ENCODE results near the gene PALLD. TPM values are rescaled to one million over a fixed set of nuclear protein-coding genes. Genes with fewer than 3 reads are reported as not detected.

PALLD gene
- total RNA-seq, 1 donor from 2014 or later, result 16.4 TPM

- no peak for DNase-seq (ENCODE audit: low spot score)
- no peak for TF ChIP-seq CTCF (IDR thresholded peaks at IDR 0.05; ENCODE audit: unreplicated experiment)
- Mint-ChIP-seq H3K4me1 (ENCODE audit: unreplicated experiment) (no peaks in the 10 kb centered on the region), H3K4me3 (ENCODE audit: unreplicated experiment) (no peak overlapping the region), H3K27ac (ENCODE audit: unreplicated experiment) (no peak overlapping the region), H3K9me3 (ENCODE audit: unreplicated experiment) (no peaks in the 10 kb centered on the region), H3K36me3 (ENCODE audit: low read depth, unreplicated experiment) (no peaks in the 10 kb centered on the region), H3K27me3 (ENCODE audit: unreplicated experiment) (no peaks in the 10 kb centered on the region)
These were observed 31.5 kb downstream of the PALLD start for GRCh38 chr4:168528131-168528949.

GRCh38 chr4:168529257-168529656, 32.4 kb downstream of the PALLD start:
- Mint-ChIP-seq H3K27ac (ENCODE audit: unreplicated experiment) (no peak overlapping the region), H3K4me3 (ENCODE audit: unreplicated experiment) (no peak overlapping the region), H3K9me3 (ENCODE audit: unreplicated experiment) (no peaks in the 10 kb centered on the region), H3K36me3 (ENCODE audit: low read depth, unreplicated experiment) (no peaks in the 10 kb centered on the region), H3K27me3 (ENCODE audit: unreplicated experiment) (no peaks in the 10 kb centered on the region), H3K4me1 (ENCODE audit: unreplicated experiment) (no peaks in the 10 kb centered on the region)
- DNase-seq (ENCODE audit: low spot score), result no peak
- TF ChIP-seq CTCF (IDR thresholded peaks at IDR 0.05; ENCODE audit: unreplicated experiment), result no peak

- no peak overlapping the region for H3K4me3 Mint-ChIP-seq (ENCODE audit: unreplicated experiment)
- H3K4me1 Mint-ChIP-seq (ENCODE audit: unreplicated experiment), result peaks cover 5% of the 10 kb centered on the region
- no peaks in the 10 kb centered on the region for H3K27me3 Mint-ChIP-seq (ENCODE audit: unreplicated experiment)
- no peak for DNase-seq (ENCODE audit: low spot score)
- H3K27ac Mint-ChIP-seq (ENCODE audit: unreplicated experiment), result no peak overlapping the region
- no peak for TF ChIP-seq CTCF (IDR thresholded peaks at IDR 0.05; ENCODE audit: unreplicated experiment)
- no peaks in the 10 kb centered on the region for H3K36me3 Mint-ChIP-seq (ENCODE audit: low read depth, unreplicated experiment)
- H3K9me3 Mint-ChIP-seq (ENCODE audit: unreplicated experiment), result no peaks in the 10 kb centered on the region
These were observed 34.5 kb downstream of the PALLD start for GRCh38 chr4:168531305-168531704.

GRCh38 chr4:168534535-168534934, 37.7 kb downstream of the PALLD start:
- DNase-seq (ENCODE audit: low spot score), result no peak
- Mint-ChIP-seq H3K27me3 (ENCODE audit: unreplicated experiment) (no peaks in the 10 kb centered on the region), H3K9me3 (ENCODE audit: unreplicated experiment) (no peaks in the 10 kb centered on the region), H3K27ac (ENCODE audit: unreplicated experiment) (no peak overlapping the region), H3K36me3 (ENCODE audit: low read depth, unreplicated experiment) (no peaks in the 10 kb centered on the region), H3K4me3 (ENCODE audit: unreplicated experiment) (no peak overlapping the region), H3K4me1 (ENCODE audit: unreplicated experiment) (peaks cover 7% of the 10 kb centered on the region)
- no peak for TF ChIP-seq CTCF (IDR thresholded peaks at IDR 0.05; ENCODE audit: unreplicated experiment)

GRCh38 chr4:168535689-168536088, 38.8 kb downstream of the PALLD start:
- no peak for DNase-seq (ENCODE audit: low spot score)
- H3K27ac Mint-ChIP-seq (ENCODE audit: unreplicated experiment), result peak overlapping the region; percentile 25
- no peak overlapping the region for H3K4me3 Mint-ChIP-seq (ENCODE audit: unreplicated experiment)
- no peaks in the 10 kb centered on the region for H3K9me3 Mint-ChIP-seq (ENCODE audit: unreplicated experiment)
- no peaks in the 10 kb centered on the region for H3K27me3 Mint-ChIP-seq (ENCODE audit: unreplicated experiment)
- no peak for TF ChIP-seq CTCF (IDR thresholded peaks at IDR 0.05; ENCODE audit: unreplicated experiment)
- H3K36me3 Mint-ChIP-seq (ENCODE audit: low read depth, unreplicated experiment), result no peaks in the 10 kb centered on the region
- peaks cover 7% of the 10 kb centered on the region for H3K4me1 Mint-ChIP-seq (ENCODE audit: unreplicated experiment)
